GM12878 (cell line): ENCODE measurements around the gene ATP5F1B. TPM values are rescaled to one million over a fixed set of nuclear protein-coding genes. Genes with fewer than 3 reads are reported as not detected.

Experiments used
- CREB1 ChIP-seq: IDR thresholded peaks from 2 replicates; pipeline ENCODE4 v1.6.1; 2012; ENCODE audit warnings: low read depth, mild to moderate bottlenecking, inconsistent platforms
- ELK1 ChIP-seq: IDR thresholded peaks from 2 replicates; pipeline ENCODE4 v1.6.1; 2012; ENCODE audit warnings: low read depth, low read length, improper control_type of control experiment
- GABPA ChIP-seq: IDR thresholded peaks from 2 replicates; pipeline ENCODE4 v1.6.1; 2014; ENCODE audit warnings: antibody characterized with exemption, low read depth, mild to moderate bottlenecking, inconsistent platforms
- IRF3 ChIP-seq: fragments of 450-650 bp; IDR thresholded peaks from 2 replicates; pipeline ENCODE4 v1.6.1; 2014; ENCODE audit warnings: mild to moderate bottlenecking
- LARP7 ChIP-seq: fragments of 450-650 bp; IDR thresholded peaks from 2 replicates; pipeline ENCODE4 v1.6.1; 2017; ENCODE audit warnings: mild to moderate bottlenecking
- PAX5 ChIP-seq: IDR thresholded peaks from 2 replicates; pipeline ENCODE4 v1.6.1; 2011; ENCODE audit warnings: low read depth, low read length, borderline replicate concordance
- PKNOX1 ChIP-seq: fragments of 450-650 bp; IDR thresholded peaks from 2 replicates; pipeline ENCODE4 v1.6.1; 2016; ENCODE audit warnings: mild to moderate bottlenecking
- RELA ChIP-seq: fragments of 450-650 bp; IDR thresholded peaks from 2 replicates; pipeline ENCODE4 v1.8.0; 2014; ENCODE audit warnings: borderline replicate concordance; ENCODE audit not compliant: partially characterized antibody
- SREBF1 ChIP-seq: IDR thresholded peaks from 2 replicates; pipeline ENCODE4 v1.6.1; 2012; ENCODE audit warnings: mild to moderate bottlenecking, low read length
- SRF ChIP-seq, 2 experiments: IDR thresholded peaks; 2 replicates each; pipeline ENCODE4 v1.6.1; 2011; ENCODE audit warnings: low read depth in 2 of 2, low read length in 2 of 2, mild to moderate bottlenecking in 1 of 2, moderate library complexity in 1 of 2
- TAF1 ChIP-seq: IDR thresholded peaks from 2 replicates; pipeline ENCODE4 v1.6.1; 2011; ENCODE audit warnings: mild to moderate bottlenecking, low read depth, low read length, borderline replicate concordance
- ZNF207 ChIP-seq: fragments of 450-650 bp; IDR thresholded peaks from 2 replicates; pipeline ENCODE4 v1.6.1; 2014; ENCODE audit warnings: antibody characterized with exemption, mild to moderate bottlenecking, borderline replicate concordance
- polyA plus RNA-seq, 11 experiments: library from polyadenylated mRNA; depleted of rRNA in 4 of 11; unstranded in 6 of 11; stranded (reverse) in 5 of 11; fragments of >200 nt; fragmentation: Nextera tagmentation in 4 of 11; fragmentation: Illumina TruSeq in 1 of 11; extraction: Ambion mirVana in 4 of 11; extraction: Trizol in 1 of 11; gene quantifications; 1 replicate in 1 of 11; 2 replicates in 10 of 11; pipeline versions ENCODE4 v1.2.1 to v1.2.3, GENCODE V29; 2011 to 2016; ENCODE audit warnings: inconsistent platforms in 2 of 11, missing spikeins in 2 of 11, low read depth in 1 of 11
- total RNA-seq, 4 experiments: library from RNA; depleted of rRNA in 3 of 4; stranded (reverse); fragments of >200 nt in 3 of 4; fragmentation: Illumina TruSeq in 1 of 4; extraction: Trizol in 1 of 4; gene quantifications; 2 replicates each; pipeline versions ENCODE4 v1.2.1 to v1.2.3, GENCODE V29; 2013 to 2021
- TF ChIP-seq, protein P1 (sequence below): fragments of 450-650 bp; IDR thresholded peaks from 2 replicates; pipeline ENCODE4 v1.6.1; 2017; ENCODE audit warnings: mild to moderate bottlenecking, moderate library complexity
- TF ChIP-seq, protein P2 (sequence below): IDR thresholded peaks from 2 replicates; pipeline ENCODE4 v1.6.1; 2011; ENCODE audit warnings: low read depth, low read length, improper control_type of control experiment, borderline replicate concordance

Gene ATP5F1B
- total and polyA plus RNA-seq, 10 of the 15 experiments (the other 5 are each of a cell fraction or from before 2014, with no cell fraction given): 671 to 1,908 (median 1,031) TPM

- TF ChIP-seq, protein P1, sequence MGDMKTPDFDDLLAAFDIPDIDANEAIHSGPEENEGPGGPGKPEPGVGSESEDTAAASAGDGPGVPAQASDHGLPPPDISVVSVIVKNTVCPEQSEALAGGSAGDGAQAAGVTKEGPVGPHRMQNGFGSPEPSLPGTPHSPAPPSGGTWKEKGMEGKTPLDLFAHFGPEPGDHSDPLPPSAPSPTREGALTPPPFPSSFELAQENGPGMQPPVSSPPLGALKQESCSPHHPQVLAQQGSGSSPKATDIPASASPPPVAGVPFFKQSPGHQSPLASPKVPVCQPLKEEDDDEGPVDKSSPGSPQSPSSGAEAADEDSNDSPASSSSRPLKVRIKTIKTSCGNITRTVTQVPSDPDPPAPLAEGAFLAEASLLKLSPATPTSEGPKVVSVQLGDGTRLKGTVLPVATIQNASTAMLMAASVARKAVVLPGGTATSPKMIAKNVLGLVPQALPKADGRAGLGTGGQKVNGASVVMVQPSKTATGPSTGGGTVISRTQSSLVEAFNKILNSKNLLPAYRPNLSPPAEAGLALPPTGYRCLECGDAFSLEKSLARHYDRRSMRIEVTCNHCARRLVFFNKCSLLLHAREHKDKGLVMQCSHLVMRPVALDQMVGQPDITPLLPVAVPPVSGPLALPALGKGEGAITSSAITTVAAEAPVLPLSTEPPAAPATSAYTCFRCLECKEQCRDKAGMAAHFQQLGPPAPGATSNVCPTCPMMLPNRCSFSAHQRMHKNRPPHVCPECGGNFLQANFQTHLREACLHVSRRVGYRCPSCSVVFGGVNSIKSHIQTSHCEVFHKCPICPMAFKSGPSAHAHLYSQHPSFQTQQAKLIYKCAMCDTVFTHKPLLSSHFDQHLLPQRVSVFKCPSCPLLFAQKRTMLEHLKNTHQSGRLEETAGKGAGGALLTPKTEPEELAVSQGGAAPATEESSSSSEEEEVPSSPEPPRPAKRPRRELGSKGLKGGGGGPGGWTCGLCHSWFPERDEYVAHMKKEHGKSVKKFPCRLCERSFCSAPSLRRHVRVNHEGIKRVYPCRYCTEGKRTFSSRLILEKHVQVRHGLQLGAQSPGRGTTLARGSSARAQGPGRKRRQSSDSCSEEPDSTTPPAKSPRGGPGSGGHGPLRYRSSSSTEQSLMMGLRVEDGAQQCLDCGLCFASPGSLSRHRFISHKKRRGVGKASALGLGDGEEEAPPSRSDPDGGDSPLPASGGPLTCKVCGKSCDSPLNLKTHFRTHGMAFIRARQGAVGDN: peak; percentile 33; the same call in 1 of the 2 replicates
- TF ChIP-seq PAX5 (0 out of 2 replicates have a peak, but pooled peaks have one; percentile 35), SRF (IDR thresholded peaks at IDR 0.05; ENCODE audit: low read depth in 2 of 2, low read length in 2 of 2) (no peak), ZNF207 (no peak), LARP7 (peak; percentile 73), CREB1 (no peak), SREBF1 (no peak), RELA (peak; percentile 38), TAF1 (no peak), ELK1 (no peak), GABPA (no peak), PKNOX1 (no peak), IRF3 (no peak)
- TF ChIP-seq, protein P2, sequence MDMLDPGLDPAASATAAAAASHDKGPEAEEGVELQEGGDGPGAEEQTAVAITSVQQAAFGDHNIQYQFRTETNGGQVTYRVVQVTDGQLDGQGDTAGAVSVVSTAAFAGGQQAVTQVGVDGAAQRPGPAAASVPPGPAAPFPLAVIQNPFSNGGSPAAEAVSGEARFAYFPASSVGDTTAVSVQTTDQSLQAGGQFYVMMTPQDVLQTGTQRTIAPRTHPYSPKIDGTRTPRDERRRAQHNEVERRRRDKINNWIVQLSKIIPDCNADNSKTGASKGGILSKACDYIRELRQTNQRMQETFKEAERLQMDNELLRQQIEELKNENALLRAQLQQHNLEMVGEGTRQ: no peak
Measured at GRCh38 chr12:56634837-56635791, 10.7 kb downstream of the ATP5F1B start (continued).
